HEK293 (cell line): ENCODE data around the gene USP37.
A peak's percentile ranks its signal among the peaks of the same experiment; 100 is the strongest.
"Not testable (repeated sequence)": the region's sequence is repeated elsewhere in the genome, so short reads cannot be mapped to it uniquely, and the experiment has no call there.

Source experiments
- CTCF ChIA-PET: fragments of 350-600 bp; formaldehyde crosslinking; extraction: SDS; loops from one replicate; lab custom pipeline; 2021; ENCODE audit warnings: antibody characterized with exemption; lab: Yijun Ruan, JAX
- POLR2A ChIA-PET: fragments of 300-600 bp; formaldehyde crosslinking; extraction: SDS; loops from one replicate; lab custom pipeline; 2020; ENCODE audit warnings: antibody characterized with exemption, inconsistent platforms; lab: Yijun Ruan, JAX
- H3K27ac ChIP-seq: fragments of 200-500 bp; sonication (Bioruptor generic); 2 replicates; pipeline ENCODE4 v1.5.1; 2014; ENCODE audit warnings: low read depth, low read length, control low read depth, inconsistent platforms; ENCODE audit errors: extremely low read depth
- H3K36me3 ChIP-seq, 2 experiments: fragments of 200-500 bp in 1 of 2; sonication (Bioruptor generic) in 1 of 2; 1 replicate in 1 of 2; 2 replicates in 1 of 2; pipeline ENCODE4 v1.5.1; 2014 to 2017; ENCODE audit warnings: inconsistent platforms in 2 of 2, low read length in 2 of 2; ENCODE audit not compliant: control insufficient read depth in 2 of 2, insufficient read depth in 1 of 2
- H3K4me1 ChIP-seq: fragments of 200-500 bp; sonication (Bioruptor generic); 2 replicates; pipeline ENCODE4 v1.5.1; 2014; ENCODE audit warnings: mild to moderate bottlenecking, low read length, inconsistent platforms; ENCODE audit not compliant: control insufficient read depth, insufficient read depth
- H3K4me3 ChIP-seq: 2 replicates; pipeline ENCODE4 v1.5.1; 2011; ENCODE audit warnings: low read depth, mild to moderate bottlenecking, control low read depth, low read length, moderate library complexity
- H3K9me3 ChIP-seq: fragments of 200-500 bp; sonication (Bioruptor generic); 2 replicates; pipeline ENCODE4 v1.5.1; 2014; ENCODE audit warnings: low read depth, low read length, inconsistent platforms; ENCODE audit not compliant: control insufficient read depth, insufficient read depth
- IKZF3 ChIP-seq: fragments of 450-650 bp; IDR thresholded peaks from 2 replicates; pipeline ENCODE4 v1.5.0; 2018; ENCODE audit warnings: missing biosample characterization, mild to moderate bottlenecking, missing genetic modification characterization, moderate library complexity
- REST ChIP-seq: fragments of 450-650 bp; formaldehyde crosslinking; IDR thresholded peaks from 2 replicates; pipeline ENCODE4 v1.5.1; 2016; ENCODE audit warnings: missing biosample characterization, missing genetic modification characterization
- SP3 ChIP-seq: fragments of 450-650 bp; formaldehyde crosslinking; IDR thresholded peaks from 2 replicates; pipeline ENCODE4 v1.5.1; 2016; ENCODE audit warnings: missing biosample characterization, missing genetic modification characterization
- ZIC2 ChIP-seq: fragments of 450-650 bp; formaldehyde crosslinking; IDR thresholded peaks from 2 replicates; pipeline ENCODE4 v1.5.1; 2016; ENCODE audit warnings: missing biosample characterization, missing genetic modification characterization
- ZNF280D ChIP-seq: fragments of 450-650 bp; formaldehyde crosslinking; IDR thresholded peaks from 2 replicates; pipeline ENCODE4 v1.5.1; 2016; ENCODE audit warnings: missing biosample characterization, missing genetic modification characterization
- ZNF513 ChIP-seq: fragments of 450-650 bp; IDR thresholded peaks from 2 replicates; pipeline ENCODE4 v1.5.1; 2018; ENCODE audit warnings: missing biosample characterization, missing genetic modification characterization
- ZNF560 ChIP-seq: fragments of 450-650 bp; formaldehyde crosslinking; IDR thresholded peaks from 2 replicates; pipeline ENCODE4 v1.5.1; 2017; ENCODE audit warnings: missing biosample characterization, missing genetic modification characterization, borderline replicate concordance
- ZNF623 ChIP-seq: fragments of 450-650 bp; formaldehyde crosslinking; IDR thresholded peaks from 2 replicates; pipeline ENCODE4 v1.5.1; 2016; ENCODE audit warnings: missing biosample characterization, missing genetic modification characterization
- ZNF670 ChIP-seq: fragments of 450-650 bp; formaldehyde crosslinking; IDR thresholded peaks from 2 replicates; pipeline ENCODE4 v1.5.1; 2016; ENCODE audit warnings: missing biosample characterization, missing genetic modification characterization, low read depth

USP37 gene

GRCh38 chr2:218557941-218558340 lies 10.2 kb downstream of the USP37 start:
- H3K4me1 ChIP-seq, result no peaks in the 10 kb centered on the region
- POLR2A ChIA-PET, result no interaction called here
- TF ChIP-seq ZNF513 (tag by site-specific recombination), result no peak
- TF ChIP-seq, all 188 proteins: peak for 0
- Histone ChIP-seq H3K4me3 (no peak overlapping the region), H3K36me3 (peaks cover 61 to 84% of the 10 kb centered on the region in 2 experiments), H3K27ac (no peak overlapping the region), H3K9me3 (no peaks in the 10 kb centered on the region)
- CTCF ChIA-PET, result no interaction called here

- H3K9me3 ChIP-seq, result no peaks in the 10 kb centered on the region
- H3K27ac ChIP-seq, result no peak overlapping the region
- CTCF ChIA-PET, result interaction anchor here (1.0 kb wide), 1 partner anchor 337 kb away, joined by 3 read pairs; no protein-coding TSS in a partner anchor
- TF ChIP-seq ZNF280D, result no peak
- H3K4me3 ChIP-seq, result no peak overlapping the region
- peaks cover 58 to 84% of the 10 kb centered on the region in 2 experiments for H3K36me3 ChIP-seq
- POLR2A ChIA-PET, result no interaction called here
- no peaks in the 10 kb centered on the region for H3K4me1 ChIP-seq
Measured at GRCh38 chr2:218555527-218555926, 12.6 kb downstream of the USP37 start.

- H3K27ac ChIP-seq, result not testable (repeated sequence)
Measured at GRCh38 chr2:218554225-218554624, 13.9 kb downstream of the USP37 start.

GRCh38 chr2:218547978-218548377 lies 20.2 kb downstream of the USP37 start:
- ChIA-PET CTCF (no interaction called here), POLR2A (no interaction called here)
- TF ChIP-seq ZNF560 (tag by site-specific recombination) (no peak), REST (no peak), SP3 (no peak), ZNF670 (tag by site-specific recombination) (no peak), ZIC2 (tag by site-specific recombination) (no peak), ZNF623 (tag by site-specific recombination) (no peak), IKZF3 (tag by site-specific recombination) (no peak)
- Histone ChIP-seq H3K9me3 (no peaks in the 10 kb centered on the region), H3K4me3 (no peak overlapping the region), H3K27ac (no peak overlapping the region), H3K4me1 (no peaks in the 10 kb centered on the region), H3K36me3 (peaks cover 71 to 80% of the 10 kb centered on the region in 2 experiments)

More at GRCh38 chr2:218554225-218554624, 13.9 kb downstream of the USP37 start:
- H3K4me1 ChIP-seq, H3K9me3 ChIP-seq, CTCF ChIA-PET, POLR2A ChIA-PET, H3K4me3 ChIP-seq: not testable (repeated sequence)
- H3K36me3 ChIP-seq, result peaks cover 62 to 80% of the 10 kb centered on the region in 2 experiments
- TF ChIP-seq REST, result peak; percentile 64
